H9 (cell line): ENCODE results near the gene ARHGAP31. TPM values are rescaled to one million over a fixed set of nuclear protein-coding genes. Genes with fewer than 3 reads are reported as not detected.

Experiments
- DNase-seq: peaks from one replicate; pipeline ENCODE4 v3.0.0-alpha.2; 2017
- H2AFZ ChIP-seq: one replicate; pipeline ENCODE4 v1.6.1; 2013; ENCODE audit warnings: mild to moderate bottlenecking, low read length, control low read depth, moderate library complexity
- H2AK5ac ChIP-seq: 2 replicates; pipeline ENCODE4 v1.6.1; 2013; ENCODE audit warnings: low read length, control low read depth, mixed read lengths; ENCODE audit not compliant: insufficient read length
- H2BK120ac ChIP-seq: one replicate; pipeline ENCODE4 v1.6.1; 2013; ENCODE audit warnings: low read depth, mild to moderate bottlenecking, low read length, control low read depth, inconsistent platforms; ENCODE audit not compliant: poor library complexity, severe bottlenecking
- H2BK12ac ChIP-seq: 2 replicates; pipeline ENCODE4 v1.6.1; 2013; ENCODE audit warnings: low read length, control low read depth, mixed read lengths, low read depth; ENCODE audit not compliant: insufficient read length
- H2BK15ac ChIP-seq: 2 replicates; pipeline ENCODE4 v1.6.1; 2013; ENCODE audit warnings: low read depth, low read length, control low read depth
- H2BK20ac ChIP-seq: one replicate; pipeline ENCODE4 v1.6.1; 2013; ENCODE audit warnings: low read depth, mild to moderate bottlenecking, low read length, control low read depth, inconsistent platforms; ENCODE audit not compliant: poor library complexity, severe bottlenecking
- H2BK5ac ChIP-seq: 2 replicates; pipeline ENCODE4 v1.6.1; 2013; ENCODE audit warnings: low read length, control low read depth, mixed read lengths; ENCODE audit not compliant: insufficient read length
- H3K14ac ChIP-seq: 2 replicates; pipeline ENCODE4 v1.6.1; 2013; ENCODE audit warnings: low read length, control low read depth; ENCODE audit not compliant: insufficient read depth
- H3K18ac ChIP-seq: 2 replicates; pipeline ENCODE4 v1.6.1; 2013; ENCODE audit warnings: low read depth, mild to moderate bottlenecking, mixed read lengths, low read length, control low read depth; ENCODE audit not compliant: insufficient read length
- H3K23ac ChIP-seq: 2 replicates; pipeline ENCODE4 v1.6.1; 2013; ENCODE audit warnings: low read length, control low read depth, mixed read lengths, low read depth; ENCODE audit not compliant: insufficient read length
- H3K23me2 ChIP-seq: 2 replicates; pipeline ENCODE4 v1.6.1; 2013; ENCODE audit warnings: low read depth, mild to moderate bottlenecking, mixed read lengths, low read length, control low read depth; ENCODE audit not compliant: insufficient read length, poor library complexity, severe bottlenecking
- H3K27ac ChIP-seq: 2 replicates; pipeline ENCODE4 v1.5.1; 2013; ENCODE audit warnings: low read length, control low read depth, mixed read lengths, low read depth; ENCODE audit not compliant: insufficient read length
- H3K27me3 ChIP-seq: 2 replicates; pipeline ENCODE4 v1.6.1; 2013; ENCODE audit warnings: low read length, control low read depth, inconsistent platforms; ENCODE audit not compliant: insufficient read depth
- H3K4ac ChIP-seq: 2 replicates; pipeline ENCODE4 v1.6.1; 2013; ENCODE audit warnings: low read depth, mild to moderate bottlenecking, control low read depth, inconsistent platforms, low read length, moderate library complexity
- H3K4me1 ChIP-seq: 2 replicates; pipeline ENCODE4 v1.6.1; 2013; ENCODE audit warnings: low read length, control low read depth, inconsistent platforms; ENCODE audit not compliant: insufficient read depth
- H3K4me2 ChIP-seq: 2 replicates; pipeline ENCODE4 v1.6.1; 2013; ENCODE audit warnings: low read length, control low read depth, mixed read lengths; ENCODE audit not compliant: insufficient read length, insufficient read depth
- H3K56ac ChIP-seq: 2 replicates; pipeline ENCODE4 v1.6.1; 2013; ENCODE audit warnings: low read depth, mild to moderate bottlenecking, mixed read lengths, low read length, control low read depth; ENCODE audit not compliant: insufficient read length
- H3K79me1 ChIP-seq: 2 replicates; pipeline ENCODE4 v1.6.1; 2013; ENCODE audit warnings: low read depth, mild to moderate bottlenecking, moderate library complexity, low read length, control low read depth, inconsistent platforms; ENCODE audit not compliant: insufficient read depth, poor library complexity, severe bottlenecking
- H3K79me2 ChIP-seq: 2 replicates; pipeline ENCODE4 v1.6.1; 2013; ENCODE audit warnings: low read length, control low read depth, inconsistent platforms; ENCODE audit not compliant: insufficient read depth
- H3K9ac ChIP-seq: 2 replicates; pipeline ENCODE4 v1.6.1; 2013; ENCODE audit warnings: low read length, control low read depth, mixed read lengths; ENCODE audit not compliant: insufficient read length; ENCODE audit errors: extremely low read depth
- H3K9me3 ChIP-seq: one replicate; pipeline ENCODE4 v1.6.1; 2013; ENCODE audit warnings: low read depth, low read length, inconsistent platforms; ENCODE audit not compliant: control insufficient read depth
- H3T11ph ChIP-seq: one replicate; pipeline ENCODE4 v1.6.1; 2013; ENCODE audit warnings: mild to moderate bottlenecking, low read length, control low read depth, inconsistent platforms
- H4K20me1 ChIP-seq: one replicate; pipeline ENCODE4 v1.6.1; 2013; ENCODE audit not compliant: control insufficient read depth, insufficient read length, insufficient read depth
- H4K5ac ChIP-seq: 2 replicates; pipeline ENCODE4 v1.6.1; 2013; ENCODE audit warnings: low read depth, mild to moderate bottlenecking, mixed read lengths, low read length, control low read depth; ENCODE audit not compliant: insufficient read length
- H4K8ac ChIP-seq: replicated peaks from 2 replicates; pipeline ENCODE4 v1.6.1; 2013; ENCODE audit warnings: low read length, control low read depth, mixed read lengths, low read depth; ENCODE audit not compliant: insufficient read length
- H4K91ac ChIP-seq: 2 replicates; pipeline ENCODE4 v1.6.1; 2013; ENCODE audit warnings: low read depth, mild to moderate bottlenecking, moderate library complexity, mixed read lengths, low read length, control low read depth; ENCODE audit not compliant: insufficient read length
- H3K27ac Mint-ChIP-seq, 3 experiments: 2 replicates in 2 of 3; 3 replicates in 1 of 3; pipeline ENCODE4 v1.8.0; 2020 to 2021; ENCODE audit warnings: mixed read lengths in 3 of 3, mild to moderate bottlenecking in 1 of 3, moderate library complexity in 1 of 3
- H3K27me3 Mint-ChIP-seq: 2 replicates; pipeline ENCODE4 v1.8.0; 2021; ENCODE audit warnings: low read depth, mild to moderate bottlenecking, moderate library complexity, mixed read lengths
- H3K36me3 Mint-ChIP-seq, 3 experiments: 2 replicates in 2 of 3; 3 replicates in 1 of 3; pipeline ENCODE4 v1.8.0; 2020 to 2021; ENCODE audit warnings: low read depth in 3 of 3, mixed read lengths in 3 of 3; ENCODE audit not compliant: insufficient read depth in 1 of 3
- H3K4me1 Mint-ChIP-seq, 2 experiments: 2 replicates each; pipeline ENCODE4 v1.8.0; 2020; ENCODE audit warnings: mixed read lengths in 2 of 2
- H3K4me3 Mint-ChIP-seq, 2 experiments: 2 replicates in 1 of 2; 3 replicates in 1 of 2; pipeline ENCODE4 v1.8.0; 2020 to 2021; ENCODE audit warnings: mild to moderate bottlenecking in 2 of 2, mixed read lengths in 2 of 2, moderate library complexity in 1 of 2
- H3K9me3 Mint-ChIP-seq, 2 experiments: 2 replicates in 1 of 2; 3 replicates in 1 of 2; pipeline ENCODE4 v1.8.0; 2020; ENCODE audit warnings: mild to moderate bottlenecking in 2 of 2, mixed read lengths in 2 of 2, moderate library complexity in 1 of 2
- WGBS: extraction: QIAGEN DNeasy Blood & Tissue Kit; methylation state at CpG from one replicate; pipeline ENCODE4 v1.1.7; 2013; ENCODE audit warnings: missing lambda C conversion rate, low lambda C conversion rate, mixed read lengths; ENCODE audit not compliant: insufficient read length; ENCODE audit errors: extremely low coverage; 5-methylcytosine and 5-hydroxymethylcytosine counted together
- total RNA-seq: library from RNA; stranded (reverse); gene quantifications from 2 replicates; pipeline ENCODE4 v1.2.1, GENCODE V29; 2021
- TF ChIP-seq, protein P1 (sequence below): fragments of 200-600 bp; sonication (generic); conservative IDR thresholded peaks from 3 replicates; pipeline ENCODE4 v1.8.0; 2021; ENCODE audit warnings: antibody characterized with exemption, mild to moderate bottlenecking

ARHGAP31 gene
- total RNA-seq, 1 experiment from 2014 or later: 2.2 TPM

DNA sequence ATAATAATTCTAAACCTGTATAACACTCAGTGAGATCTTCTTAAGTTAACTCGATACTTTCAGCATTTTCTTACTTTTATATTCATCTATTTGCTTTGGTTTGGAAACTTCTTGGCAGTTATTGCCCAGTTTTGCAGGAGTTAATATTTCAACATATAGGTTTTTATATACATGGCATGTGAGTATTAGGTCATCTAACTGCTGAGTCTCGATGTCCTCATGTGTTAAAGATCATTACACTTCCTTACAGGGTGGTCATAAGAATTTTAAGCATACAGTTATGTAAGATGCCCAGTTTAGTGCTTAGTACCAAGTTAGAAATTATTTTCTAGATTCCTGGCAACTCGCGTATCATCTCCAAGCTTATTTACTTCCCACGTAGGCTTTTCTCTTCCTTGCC, 106.3 kb downstream of the ARHGAP31 start:
- Mint-ChIP-seq H3K36me3 (peaks cover 0 to 1% (median 0%) of the 10 kb centered on the region in 3 experiments; a peak in 2 of 7 replicates), H3K27me3 (no peaks in the 10 kb centered on the region; the same call in none of the 2 replicates), H3K27ac (no peak overlapping the region), H3K9me3 (no peaks in the 10 kb centered on the region), H3K4me3 (no peak overlapping the region), H3K4me1 (peaks cover 44 to 49% of the 10 kb centered on the region in 2 experiments)
- H3K9me3 ChIP-seq: no peaks in the 10 kb centered on the region
- no peak overlapping the region for H3K27ac ChIP-seq
- no peak overlapping the region for H3K9ac ChIP-seq
- WGBS: no CpG with 5 or more reads among the region's 5 CpGs
- no peak overlapping the region for H2BK120ac ChIP-seq
- no peak overlapping the region for H3K56ac ChIP-seq
- no peaks in the 10 kb centered on the region for H3K79me1 ChIP-seq
- no peak overlapping the region for H4K5ac ChIP-seq
- no peak overlapping the region for H4K91ac ChIP-seq
- no peak for DNase-seq
- H3K4me1 ChIP-seq: peaks cover 20% of the 10 kb centered on the region; the same call in 1 of the 2 replicates
- no peak overlapping the region for H3K4ac ChIP-seq
- H3K23ac ChIP-seq: no peak overlapping the region
- H2BK12ac ChIP-seq: no peak overlapping the region
- no peak overlapping the region for H2BK20ac ChIP-seq
- no peak overlapping the region for H3K18ac ChIP-seq
- no peak overlapping the region for H3K14ac ChIP-seq
- H4K20me1 ChIP-seq: no peaks in the 10 kb centered on the region
- no peak overlapping the region for H3K4me2 ChIP-seq
- H2AFZ ChIP-seq: no peak overlapping the region
- no peaks in the 10 kb centered on the region for H3K79me2 ChIP-seq
- H4K8ac ChIP-seq: no peak overlapping the region
- H3T11ph ChIP-seq: no peak overlapping the region
- TF ChIP-seq, protein P1, sequence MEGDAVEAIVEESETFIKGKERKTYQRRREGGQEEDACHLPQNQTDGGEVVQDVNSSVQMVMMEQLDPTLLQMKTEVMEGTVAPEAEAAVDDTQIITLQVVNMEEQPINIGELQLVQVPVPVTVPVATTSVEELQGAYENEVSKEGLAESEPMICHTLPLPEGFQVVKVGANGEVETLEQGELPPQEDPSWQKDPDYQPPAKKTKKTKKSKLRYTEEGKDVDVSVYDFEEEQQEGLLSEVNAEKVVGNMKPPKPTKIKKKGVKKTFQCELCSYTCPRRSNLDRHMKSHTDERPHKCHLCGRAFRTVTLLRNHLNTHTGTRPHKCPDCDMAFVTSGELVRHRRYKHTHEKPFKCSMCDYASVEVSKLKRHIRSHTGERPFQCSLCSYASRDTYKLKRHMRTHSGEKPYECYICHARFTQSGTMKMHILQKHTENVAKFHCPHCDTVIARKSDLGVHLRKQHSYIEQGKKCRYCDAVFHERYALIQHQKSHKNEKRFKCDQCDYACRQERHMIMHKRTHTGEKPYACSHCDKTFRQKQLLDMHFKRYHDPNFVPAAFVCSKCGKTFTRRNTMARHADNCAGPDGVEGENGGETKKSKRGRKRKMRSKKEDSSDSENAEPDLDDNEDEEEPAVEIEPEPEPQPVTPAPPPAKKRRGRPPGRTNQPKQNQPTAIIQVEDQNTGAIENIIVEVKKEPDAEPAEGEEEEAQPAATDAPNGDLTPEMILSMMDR: no peak
- no peaks in the 10 kb centered on the region for H3K27me3 ChIP-seq
- H2BK15ac ChIP-seq: no peak overlapping the region
- H2BK5ac ChIP-seq: no peak overlapping the region
- H2AK5ac ChIP-seq: no peak overlapping the region
- no peaks in the 10 kb centered on the region for H3K23me2 ChIP-seq
